ENCODE data around the gene CBLB.

CBLB gene

GRCh38 chr3:105904251-105904650 is 35.4 kb upstream of the CBLB start:
- no peaks in the 10 kb centered on the region for H3K27me3 ChIP-seq (ENCODE audit: control insufficient read depth, insufficient read depth, low read length)
- H3K36me3 ChIP-seq (ENCODE audit: control insufficient read depth, insufficient read depth, low read length), result no peaks in the 10 kb centered on the region
- H3K9ac ChIP-seq (ENCODE audit: low read depth, low read length), result no peak overlapping the region
- H3K4me1 ChIP-seq (ENCODE audit: control insufficient read depth, insufficient read depth, low read length), result no peaks in the 10 kb centered on the region
- H3K4me3 ChIP-seq (ENCODE audit: low read depth, low read length), result no peak overlapping the region
- H3K9me3 ChIP-seq (ENCODE audit: control insufficient read depth, insufficient read depth, low read length), result no peaks in the 10 kb centered on the region
- H3K27ac ChIP-seq (ENCODE audit: low read depth, low read length), result no peak overlapping the region

GRCh38 chr3:105899516-105899915 is 30.7 kb upstream of the CBLB start:
- H3K4me1 ChIP-seq (ENCODE audit: control insufficient read depth, insufficient read depth, low read length), result no peaks in the 10 kb centered on the region
- no peaks in the 10 kb centered on the region for H3K9me3 ChIP-seq (ENCODE audit: control insufficient read depth, insufficient read depth, low read length)
- H3K36me3 ChIP-seq (ENCODE audit: control insufficient read depth, insufficient read depth, low read length), result no peaks in the 10 kb centered on the region
- no peak overlapping the region for H3K27ac ChIP-seq (ENCODE audit: low read depth, low read length)
- H3K4me3 ChIP-seq (ENCODE audit: low read depth, low read length), result no peak overlapping the region
- H3K27me3 ChIP-seq (ENCODE audit: control insufficient read depth, insufficient read depth, low read length), result no peaks in the 10 kb centered on the region
- H3K9ac ChIP-seq (ENCODE audit: low read depth, low read length), result no peak overlapping the region

GRCh38 chr3:105891101-105891500 is 22.3 kb upstream of the CBLB start:
- Histone ChIP-seq H3K9me3 (ENCODE audit: control insufficient read depth, insufficient read depth, low read length) (no peaks in the 10 kb centered on the region), H3K27me3 (ENCODE audit: control insufficient read depth, insufficient read depth, low read length) (no peaks in the 10 kb centered on the region), H3K4me3 (ENCODE audit: low read depth, low read length) (no peak overlapping the region), H3K27ac (ENCODE audit: low read depth, low read length) (no peak overlapping the region), H3K4me1 (ENCODE audit: control insufficient read depth, insufficient read depth, low read length) (no peaks in the 10 kb centered on the region), H3K36me3 (ENCODE audit: control insufficient read depth, insufficient read depth, low read length) (no peaks in the 10 kb centered on the region), H3K9ac (ENCODE audit: low read depth, low read length) (no peak overlapping the region)

- Histone ChIP-seq H3K9me3 (ENCODE audit: control insufficient read depth, insufficient read depth, low read length) (no peaks in the 10 kb centered on the region), H3K4me3 (ENCODE audit: low read depth, low read length) (no peak overlapping the region), H3K4me1 (ENCODE audit: control insufficient read depth, insufficient read depth, low read length) (no peaks in the 10 kb centered on the region), H3K27ac (ENCODE audit: low read depth, low read length) (no peak overlapping the region), H3K27me3 (ENCODE audit: control insufficient read depth, insufficient read depth, low read length) (no peaks in the 10 kb centered on the region), H3K36me3 (ENCODE audit: control insufficient read depth, insufficient read depth, low read length) (no peaks in the 10 kb centered on the region), H3K9ac (ENCODE audit: low read depth, low read length) (no peak overlapping the region)
These were observed 20.1 kb upstream of the CBLB start for GRCh38 chr3:105888621-105889579.

- no peak overlapping the region for H3K4me3 ChIP-seq (ENCODE audit: low read depth, low read length)
- H3K9me3 ChIP-seq (ENCODE audit: control insufficient read depth, insufficient read depth, low read length), result no peaks in the 10 kb centered on the region
- H3K4me1 ChIP-seq (ENCODE audit: control insufficient read depth, insufficient read depth, low read length), result peaks cover 7% of the 10 kb centered on the region
- H3K27me3 ChIP-seq (ENCODE audit: control insufficient read depth, insufficient read depth, low read length), result no peaks in the 10 kb centered on the region; the same call in 1 of the 2 replicates
- no peak overlapping the region for H3K27ac ChIP-seq (ENCODE audit: low read depth, low read length)
- H3K36me3 ChIP-seq (ENCODE audit: control insufficient read depth, insufficient read depth, low read length), result no peaks in the 10 kb centered on the region
- no peak overlapping the region for H3K9ac ChIP-seq (ENCODE audit: low read depth, low read length)
These were observed 16.4 kb upstream of the CBLB start for GRCh38 chr3:105885256-105885655.

- H3K4me1 ChIP-seq (ENCODE audit: control insufficient read depth, insufficient read depth, low read length), result peaks cover 7% of the 10 kb centered on the region
- H3K36me3 ChIP-seq (ENCODE audit: control insufficient read depth, insufficient read depth, low read length), result no peaks in the 10 kb centered on the region
- no peaks in the 10 kb centered on the region; the same call in 1 of the 2 replicates for H3K27me3 ChIP-seq (ENCODE audit: control insufficient read depth, insufficient read depth, low read length)
- H3K9me3 ChIP-seq (ENCODE audit: control insufficient read depth, insufficient read depth, low read length), result no peaks in the 10 kb centered on the region
- H3K27ac ChIP-seq (ENCODE audit: low read depth, low read length), result no peak overlapping the region
- no peak overlapping the region for H3K9ac ChIP-seq (ENCODE audit: low read depth, low read length)
- no peak overlapping the region for H3K4me3 ChIP-seq (ENCODE audit: low read depth, low read length)
These were observed 15.1 kb upstream of the CBLB start for GRCh38 chr3:105883798-105884377.

- Histone ChIP-seq H3K4me1 (ENCODE audit: control insufficient read depth, insufficient read depth, low read length) (peaks cover 17% of the 10 kb centered on the region), H3K9ac (ENCODE audit: low read depth, low read length) (no peak overlapping the region), H3K36me3 (ENCODE audit: control insufficient read depth, insufficient read depth, low read length) (no peaks in the 10 kb centered on the region), H3K4me3 (ENCODE audit: low read depth, low read length) (no peak overlapping the region), H3K9me3 (ENCODE audit: control insufficient read depth, insufficient read depth, low read length) (no peaks in the 10 kb centered on the region), H3K27ac (ENCODE audit: low read depth, low read length) (no peak overlapping the region), H3K27me3 (ENCODE audit: control insufficient read depth, insufficient read depth, low read length) (no peaks in the 10 kb centered on the region; the same call in 1 of the 2 replicates)
These were observed 12.0 kb upstream of the CBLB start for GRCh38 chr3:105880681-105881290.

GRCh38 chr3:105878061-105878460 is 9.2 kb upstream of the CBLB start:
- Histone ChIP-seq H3K4me1 (ENCODE audit: control insufficient read depth, insufficient read depth, low read length) (peaks cover 13% of the 10 kb centered on the region), H3K27me3 (ENCODE audit: control insufficient read depth, insufficient read depth, low read length) (no peaks in the 10 kb centered on the region; the same call in 1 of the 2 replicates), H3K9ac (ENCODE audit: low read depth, low read length) (no peak overlapping the region), H3K27ac (ENCODE audit: low read depth, low read length) (no peak overlapping the region), H3K9me3 (ENCODE audit: control insufficient read depth, insufficient read depth, low read length) (no peaks in the 10 kb centered on the region), H3K36me3 (ENCODE audit: control insufficient read depth, insufficient read depth, low read length) (no peaks in the 10 kb centered on the region), H3K4me3 (ENCODE audit: low read depth, low read length) (no peak overlapping the region)

GRCh38 chr3:105877336-105877910 is 8.6 kb upstream of the CBLB start:
- H3K4me3 ChIP-seq (ENCODE audit: low read depth, low read length), result no peak overlapping the region
- H3K27ac ChIP-seq (ENCODE audit: low read depth, low read length), result no peak overlapping the region
- peaks cover 10% of the 10 kb centered on the region for H3K4me1 ChIP-seq (ENCODE audit: control insufficient read depth, insufficient read depth, low read length)
- H3K9ac ChIP-seq (ENCODE audit: low read depth, low read length), result no peak overlapping the region
- H3K27me3 ChIP-seq (ENCODE audit: control insufficient read depth, insufficient read depth, low read length), result no peaks in the 10 kb centered on the region
- no peaks in the 10 kb centered on the region for H3K36me3 ChIP-seq (ENCODE audit: control insufficient read depth, insufficient read depth, low read length)
- H3K9me3 ChIP-seq (ENCODE audit: control insufficient read depth, insufficient read depth, low read length), result no peaks in the 10 kb centered on the region

GRCh38 chr3:105876780-105877327 is 8.0 kb upstream of the CBLB start:
- Histone ChIP-seq H3K4me3 (ENCODE audit: low read depth, low read length) (no peak overlapping the region), H3K9ac (ENCODE audit: low read depth, low read length) (no peak overlapping the region), H3K27ac (ENCODE audit: low read depth, low read length) (no peak overlapping the region), H3K27me3 (ENCODE audit: control insufficient read depth, insufficient read depth, low read length) (no peaks in the 10 kb centered on the region), H3K36me3 (ENCODE audit: control insufficient read depth, insufficient read depth, low read length) (no peaks in the 10 kb centered on the region), H3K4me1 (ENCODE audit: control insufficient read depth, insufficient read depth, low read length) (peaks cover 10% of the 10 kb centered on the region), H3K9me3 (ENCODE audit: control insufficient read depth, insufficient read depth, low read length) (no peaks in the 10 kb centered on the region)

All from HUES48 (cell line).